ENCODE results near the gene GLRA3. TPM values are rescaled to one million over a fixed set of nuclear protein-coding genes. Genes with fewer than 3 reads are reported as not detected.

The GLRA3 gene
- total and polyA plus RNA-seq, 2 experiments from 2014 or later, result 0.03 to 0.19 TPM

DNA sequence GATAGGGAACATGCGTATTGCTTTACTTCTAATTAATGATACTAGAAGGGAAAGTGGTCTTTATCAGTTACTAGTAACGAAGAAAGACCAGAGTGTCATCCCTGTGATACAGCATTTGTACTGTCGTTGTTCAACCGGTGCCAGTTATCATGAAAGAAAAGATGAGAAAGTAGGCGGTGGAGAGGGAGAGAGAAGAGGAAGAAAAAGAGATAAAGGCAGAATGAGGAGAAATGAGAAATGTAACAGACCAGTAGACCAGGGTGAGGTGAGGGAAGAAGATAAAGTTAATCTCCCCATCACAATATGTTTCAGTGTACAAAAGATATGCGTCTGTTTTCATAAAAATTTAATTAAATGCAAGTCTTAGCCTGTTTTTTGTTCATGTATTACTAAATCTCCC is 171.6 kb downstream of the GLRA3 start:
- Histone ChIP-seq H3K79me2 (replicated peaks; ENCODE audit: insufficient read depth) (no peaks in the 10 kb centered on the region), H2AFZ (no peak overlapping the region), H3K4me1 (ENCODE audit: insufficient read depth) (no peaks in the 10 kb centered on the region), H3K36me3 (ENCODE audit: insufficient read depth) (no peaks in the 10 kb centered on the region), H3F3A (replicated peaks; ENCODE audit: low read depth) (no peaks in the 10 kb centered on the region), H3K4me3 (no peak overlapping the region), H3K27me3 (ENCODE audit: insufficient read depth) (no peaks in the 10 kb centered on the region), H3K27ac (ENCODE audit: low read depth) (no peak overlapping the region), H4K20me1 (replicated peaks; ENCODE audit: insufficient read depth) (no peaks in the 10 kb centered on the region), H3K4me2 (no peak overlapping the region), H3K9me2 (ENCODE audit: insufficient read depth) (no peaks in the 10 kb centered on the region)
- Mint-ChIP-seq H3K27ac (no peak overlapping the region), H3K4me3 (no peak overlapping the region), H3K27me3 (ENCODE audit: insufficient read depth, low read depth, poor library complexity) (no peaks in the 10 kb centered on the region), H3K9me3 (no peaks in the 10 kb centered on the region), H3K4me1 (no peaks in the 10 kb centered on the region), H3K36me3 (ENCODE audit: low read depth) (no peaks in the 10 kb centered on the region)
- TF ChIP-seq, protein P1, sequence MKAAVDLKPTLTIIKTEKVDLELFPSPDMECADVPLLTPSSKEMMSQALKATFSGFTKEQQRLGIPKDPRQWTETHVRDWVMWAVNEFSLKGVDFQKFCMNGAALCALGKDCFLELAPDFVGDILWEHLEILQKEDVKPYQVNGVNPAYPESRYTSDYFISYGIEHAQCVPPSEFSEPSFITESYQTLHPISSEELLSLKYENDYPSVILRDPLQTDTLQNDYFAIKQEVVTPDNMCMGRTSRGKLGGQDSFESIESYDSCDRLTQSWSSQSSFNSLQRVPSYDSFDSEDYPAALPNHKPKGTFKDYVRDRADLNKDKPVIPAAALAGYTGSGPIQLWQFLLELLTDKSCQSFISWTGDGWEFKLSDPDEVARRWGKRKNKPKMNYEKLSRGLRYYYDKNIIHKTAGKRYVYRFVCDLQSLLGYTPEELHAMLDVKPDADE (IDR thresholded peaks at IDR 0.05), result no peak
- TF ChIP-seq, protein P2, sequence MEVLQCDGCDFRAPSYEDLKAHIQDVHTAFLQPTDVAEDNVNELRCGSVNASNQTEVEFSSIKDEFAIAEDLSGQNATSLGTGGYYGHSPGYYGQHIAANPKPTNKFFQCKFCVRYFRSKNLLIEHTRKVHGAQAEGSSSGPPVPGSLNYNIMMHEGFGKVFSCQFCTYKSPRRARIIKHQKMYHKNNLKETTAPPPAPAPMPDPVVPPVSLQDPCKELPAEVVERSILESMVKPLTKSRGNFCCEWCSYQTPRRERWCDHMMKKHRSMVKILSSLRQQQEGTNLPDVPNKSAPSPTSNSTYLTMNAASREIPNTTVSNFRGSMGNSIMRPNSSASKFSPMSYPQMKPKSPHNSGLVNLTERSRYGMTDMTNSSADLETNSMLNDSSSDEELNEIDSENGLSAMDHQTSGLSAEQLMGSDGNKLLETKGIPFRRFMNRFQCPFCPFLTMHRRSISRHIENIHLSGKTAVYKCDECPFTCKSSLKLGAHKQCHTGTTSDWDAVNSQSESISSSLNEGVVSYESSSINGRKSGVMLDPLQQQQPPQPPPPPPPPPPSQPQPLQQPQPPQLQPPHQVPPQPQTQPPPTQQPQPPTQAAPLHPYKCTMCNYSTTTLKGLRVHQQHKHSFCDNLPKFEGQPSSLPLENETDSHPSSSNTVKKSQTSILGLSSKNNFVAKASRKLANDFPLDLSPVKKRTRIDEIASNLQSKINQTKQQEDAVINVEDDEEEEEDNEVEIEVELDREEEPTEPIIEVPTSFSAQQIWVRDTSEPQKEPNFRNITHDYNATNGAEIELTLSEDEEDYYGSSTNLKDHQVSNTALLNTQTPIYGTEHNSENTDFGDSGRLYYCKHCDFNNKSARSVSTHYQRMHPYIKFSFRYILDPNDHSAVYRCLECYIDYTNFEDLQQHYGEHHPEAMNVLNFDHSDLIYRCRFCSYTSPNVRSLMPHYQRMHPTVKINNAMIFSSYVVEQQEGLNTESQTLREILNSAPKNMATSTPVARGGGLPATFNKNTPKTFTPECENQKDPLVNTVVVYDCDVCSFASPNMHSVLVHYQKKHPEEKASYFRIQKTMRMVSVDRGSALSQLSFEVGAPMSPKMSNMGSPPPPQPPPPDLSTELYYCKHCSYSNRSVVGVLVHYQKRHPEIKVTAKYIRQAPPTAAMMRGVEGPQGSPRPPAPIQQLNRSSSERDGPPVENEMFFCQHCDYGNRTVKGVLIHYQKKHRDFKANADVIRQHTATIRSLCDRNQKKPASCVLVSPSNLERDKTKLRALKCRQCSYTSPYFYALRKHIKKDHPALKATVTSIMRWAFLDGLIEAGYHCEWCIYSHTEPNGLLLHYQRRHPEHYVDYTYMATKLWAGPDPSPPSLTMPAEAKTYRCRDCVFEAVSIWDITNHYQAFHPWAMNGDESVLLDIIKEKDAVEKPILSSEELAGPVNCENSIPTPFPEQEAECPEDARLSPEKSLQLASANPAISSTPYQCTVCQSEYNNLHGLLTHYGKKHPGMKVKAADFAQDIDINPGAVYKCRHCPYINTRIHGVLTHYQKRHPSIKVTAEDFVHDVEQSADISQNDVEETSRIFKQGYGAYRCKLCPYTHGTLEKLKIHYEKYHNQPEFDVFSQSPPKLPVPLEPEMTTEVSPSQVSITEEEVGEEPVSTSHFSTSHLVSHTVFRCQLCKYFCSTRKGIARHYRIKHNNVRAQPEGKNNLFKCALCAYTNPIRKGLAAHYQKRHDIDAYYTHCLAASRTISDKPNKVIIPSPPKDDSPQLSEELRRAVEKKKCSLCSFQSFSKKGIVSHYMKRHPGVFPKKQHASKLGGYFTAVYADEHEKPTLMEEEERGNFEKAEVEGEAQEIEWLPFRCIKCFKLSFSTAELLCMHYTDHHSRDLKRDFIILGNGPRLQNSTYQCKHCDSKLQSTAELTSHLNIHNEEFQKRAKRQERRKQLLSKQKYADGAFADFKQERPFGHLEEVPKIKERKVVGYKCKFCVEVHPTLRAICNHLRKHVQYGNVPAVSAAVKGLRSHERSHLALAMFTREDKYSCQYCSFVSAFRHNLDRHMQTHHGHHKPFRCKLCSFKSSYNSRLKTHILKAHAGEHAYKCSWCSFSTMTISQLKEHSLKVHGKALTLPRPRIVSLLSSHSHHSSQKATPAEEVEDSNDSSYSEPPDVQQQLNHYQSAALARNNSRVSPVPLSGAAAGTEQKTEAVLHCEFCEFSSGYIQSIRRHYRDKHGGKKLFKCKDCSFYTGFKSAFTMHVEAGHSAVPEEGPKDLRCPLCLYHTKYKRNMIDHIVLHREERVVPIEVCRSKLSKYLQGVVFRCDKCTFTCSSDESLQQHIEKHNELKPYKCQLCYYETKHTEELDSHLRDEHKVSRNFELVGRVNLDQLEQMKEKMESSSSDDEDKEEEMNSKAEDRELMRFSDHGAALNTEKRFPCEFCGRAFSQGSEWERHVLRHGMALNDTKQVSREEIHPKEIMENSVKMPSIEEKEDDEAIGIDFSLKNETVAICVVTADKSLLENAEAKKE (CRISPR knock-in tag; IDR thresholded peaks at IDR 0.05), result no peak
- TF ChIP-seq CREB1 (CRISPR knock-in tag; IDR thresholded peaks at IDR 0.05; ENCODE audit: low read depth) (no peak), EZH2phosphoT487 (IDR thresholded peaks at IDR 0.05; ENCODE audit: unreplicated experiment) (no peak), JUNB (IDR thresholded peaks at IDR 0.05; ENCODE audit: unreplicated experiment) (no peak)
- TF ChIP-seq, protein P3, sequence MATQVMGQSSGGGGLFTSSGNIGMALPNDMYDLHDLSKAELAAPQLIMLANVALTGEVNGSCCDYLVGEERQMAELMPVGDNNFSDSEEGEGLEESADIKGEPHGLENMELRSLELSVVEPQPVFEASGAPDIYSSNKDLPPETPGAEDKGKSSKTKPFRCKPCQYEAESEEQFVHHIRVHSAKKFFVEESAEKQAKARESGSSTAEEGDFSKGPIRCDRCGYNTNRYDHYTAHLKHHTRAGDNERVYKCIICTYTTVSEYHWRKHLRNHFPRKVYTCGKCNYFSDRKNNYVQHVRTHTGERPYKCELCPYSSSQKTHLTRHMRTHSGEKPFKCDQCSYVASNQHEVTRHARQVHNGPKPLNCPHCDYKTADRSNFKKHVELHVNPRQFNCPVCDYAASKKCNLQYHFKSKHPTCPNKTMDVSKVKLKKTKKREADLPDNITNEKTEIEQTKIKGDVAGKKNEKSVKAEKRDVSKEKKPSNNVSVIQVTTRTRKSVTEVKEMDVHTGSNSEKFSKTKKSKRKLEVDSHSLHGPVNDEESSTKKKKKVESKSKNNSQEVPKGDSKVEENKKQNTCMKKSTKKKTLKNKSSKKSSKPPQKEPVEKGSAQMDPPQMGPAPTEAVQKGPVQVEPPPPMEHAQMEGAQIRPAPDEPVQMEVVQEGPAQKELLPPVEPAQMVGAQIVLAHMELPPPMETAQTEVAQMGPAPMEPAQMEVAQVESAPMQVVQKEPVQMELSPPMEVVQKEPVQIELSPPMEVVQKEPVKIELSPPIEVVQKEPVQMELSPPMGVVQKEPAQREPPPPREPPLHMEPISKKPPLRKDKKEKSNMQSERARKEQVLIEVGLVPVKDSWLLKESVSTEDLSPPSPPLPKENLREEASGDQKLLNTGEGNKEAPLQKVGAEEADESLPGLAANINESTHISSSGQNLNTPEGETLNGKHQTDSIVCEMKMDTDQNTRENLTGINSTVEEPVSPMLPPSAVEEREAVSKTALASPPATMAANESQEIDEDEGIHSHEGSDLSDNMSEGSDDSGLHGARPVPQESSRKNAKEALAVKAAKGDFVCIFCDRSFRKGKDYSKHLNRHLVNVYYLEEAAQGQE (IDR thresholded peaks at IDR 0.05; ENCODE audit: unreplicated experiment), result no peak
- ATAC-seq, result no peak
- DNase-seq (ENCODE audit: low spot score), result no peak

All from GM23338 (cell line).